HEK293 (cell line): ENCODE results near the gene STRIP1.

ENCODE experiments used
- CTCF ChIA-PET: fragments of 350-600 bp; formaldehyde crosslinking; extraction: SDS; loops from one replicate; lab custom pipeline; 2021; ENCODE audit warnings: antibody characterized with exemption; lab: Yijun Ruan, JAX
- POLR2A ChIA-PET: fragments of 300-600 bp; formaldehyde crosslinking; extraction: SDS; loops from one replicate; lab custom pipeline; 2020; ENCODE audit warnings: antibody characterized with exemption, inconsistent platforms; lab: Yijun Ruan, JAX
- H3K27ac ChIP-seq: fragments of 200-500 bp; sonication (Bioruptor generic); 2 replicates; pipeline ENCODE4 v1.5.1; 2014; ENCODE audit warnings: low read depth, low read length, control low read depth, inconsistent platforms; ENCODE audit errors: extremely low read depth
- H3K36me3 ChIP-seq, 2 experiments: fragments of 200-500 bp in 1 of 2; sonication (Bioruptor generic) in 1 of 2; 1 replicate in 1 of 2; 2 replicates in 1 of 2; pipeline ENCODE4 v1.5.1; 2014 to 2017; ENCODE audit warnings: inconsistent platforms in 2 of 2, low read length in 2 of 2; ENCODE audit not compliant: control insufficient read depth in 2 of 2, insufficient read depth in 1 of 2
- H3K4me1 ChIP-seq: fragments of 200-500 bp; sonication (Bioruptor generic); 2 replicates; pipeline ENCODE4 v1.5.1; 2014; ENCODE audit warnings: mild to moderate bottlenecking, low read length, inconsistent platforms; ENCODE audit not compliant: control insufficient read depth, insufficient read depth
- H3K4me3 ChIP-seq: 2 replicates; pipeline ENCODE4 v1.5.1; 2011; ENCODE audit warnings: low read depth, mild to moderate bottlenecking, control low read depth, low read length, moderate library complexity
- H3K9me3 ChIP-seq: fragments of 200-500 bp; sonication (Bioruptor generic); 2 replicates; pipeline ENCODE4 v1.5.1; 2014; ENCODE audit warnings: low read depth, low read length, inconsistent platforms; ENCODE audit not compliant: control insufficient read depth, insufficient read depth
- BCL11B ChIP-seq: fragments of 450-650 bp; formaldehyde crosslinking; IDR thresholded peaks from 2 replicates; pipeline ENCODE4 v1.5.1; 2016; ENCODE audit warnings: low read depth, missing biosample characterization, missing genetic modification characterization
- EGR2 ChIP-seq: fragments of 450-650 bp; formaldehyde crosslinking; IDR thresholded peaks from 2 replicates; pipeline ENCODE4 v1.5.1; 2016; ENCODE audit warnings: low read depth, missing biosample characterization, missing genetic modification characterization
- GLIS2 ChIP-seq: fragments of 450-650 bp; formaldehyde crosslinking; IDR thresholded peaks from 2 replicates; pipeline ENCODE4 v1.5.1; 2016; ENCODE audit warnings: missing biosample characterization, missing genetic modification characterization
- OVOL3 ChIP-seq: fragments of 450-650 bp; formaldehyde crosslinking; IDR thresholded peaks from 2 replicates; pipeline ENCODE4 v1.5.1; 2016; ENCODE audit warnings: missing biosample characterization, missing genetic modification characterization
- REPIN1 ChIP-seq: fragments of 450-650 bp; formaldehyde crosslinking; IDR thresholded peaks from 2 replicates; pipeline ENCODE4 v1.5.1; 2017; ENCODE audit warnings: missing biosample characterization, missing genetic modification characterization, low read depth
- SCRT2 ChIP-seq: fragments of 450-650 bp; formaldehyde crosslinking; IDR thresholded peaks from 2 replicates; pipeline ENCODE4 v1.5.1; 2016; ENCODE audit warnings: missing biosample characterization, missing genetic modification characterization
- SP7 ChIP-seq: fragments of 450-650 bp; formaldehyde crosslinking; IDR thresholded peaks from 2 replicates; pipeline ENCODE4 v1.5.1; 2016; ENCODE audit warnings: missing biosample characterization, missing genetic modification characterization
- ZBTB21 ChIP-seq: fragments of 450-650 bp; formaldehyde crosslinking; IDR thresholded peaks from 2 replicates; pipeline ENCODE4 v1.5.1; 2017; ENCODE audit warnings: missing biosample characterization, missing genetic modification characterization
- ZBTB26 ChIP-seq: fragments of 450-650 bp; formaldehyde crosslinking; optimal IDR thresholded peaks from 2 replicates; pipeline ENCODE3; 2016; ENCODE audit warnings: missing biosample characterization, mild to moderate bottlenecking, missing genetic modification characterization
- ZFHX2 ChIP-seq: fragments of 450-650 bp; formaldehyde crosslinking; conservative IDR thresholded peaks from 2 replicates; pipeline ENCODE4 v1.5.1; 2016; ENCODE audit warnings: missing biosample characterization, missing genetic modification characterization
- ZNF169 ChIP-seq: fragments of 450-650 bp; formaldehyde crosslinking; IDR thresholded peaks from 2 replicates; pipeline ENCODE4 v1.5.1; 2016; ENCODE audit warnings: missing biosample characterization, missing genetic modification characterization
- ZNF530 ChIP-seq: fragments of 450-650 bp; formaldehyde crosslinking; IDR thresholded peaks from 2 replicates; pipeline ENCODE4 v1.5.1; 2016; ENCODE audit warnings: low read depth, missing biosample characterization, missing genetic modification characterization
- ZNF580 ChIP-seq: fragments of 450-650 bp; formaldehyde crosslinking; IDR thresholded peaks from 2 replicates; pipeline ENCODE4 v1.5.1; 2016; ENCODE audit warnings: missing biosample characterization, missing genetic modification characterization
- ZNF76 ChIP-seq: fragments of 450-650 bp; formaldehyde crosslinking; IDR thresholded peaks from 2 replicates; pipeline ENCODE4; 2016; ENCODE audit warnings: low read depth, missing biosample characterization, missing genetic modification characterization, borderline replicate concordance
- ZSCAN30 ChIP-seq: fragments of 450-650 bp; IDR thresholded peaks from 2 replicates; pipeline ENCODE4 v1.5.1; 2018; ENCODE audit warnings: missing biosample characterization, mild to moderate bottlenecking, missing genetic modification characterization, moderate library complexity
- TF ChIP-seq, protein P1 (sequence below): fragments of 450-650 bp; formaldehyde crosslinking; IDR thresholded peaks from 2 replicates; pipeline ENCODE4 v1.5.1; 2016; ENCODE audit warnings: missing biosample characterization, missing genetic modification characterization
- TF ChIP-seq, protein P2 (sequence below): sonication (generic); formaldehyde crosslinking; IDR thresholded peaks from 2 replicates; pipeline ENCODE4 v1.8.1; 2022; ENCODE audit warnings: mild to moderate bottlenecking, moderate library complexity, missing genetic modification reagents
- TF ChIP-seq, protein P3 (sequence below): fragments of 450-650 bp; formaldehyde crosslinking; IDR thresholded peaks from 2 replicates; pipeline ENCODE4 v1.5.1; 2016; ENCODE audit warnings: missing biosample characterization, missing genetic modification characterization

Gene STRIP1

GRCh38 chr1:110056776-110057175, 22.4 kb downstream of the STRIP1 start:
- H3K4me3 ChIP-seq = no peak overlapping the region
- H3K36me3 ChIP-seq = peaks cover 6 to 98% of the 10 kb centered on the region in 2 experiments
- ChIA-PET CTCF (interaction anchor here (0.8 to 8.6 kb wide), 6 partner anchors 10 to 60 kb away, joined by 3 to 92 read pairs (median 8); no protein-coding TSS in a partner anchor), POLR2A (no interaction called here)
- H3K9me3 ChIP-seq = no peaks in the 10 kb centered on the region
- no peaks in the 10 kb centered on the region for H3K4me1 ChIP-seq
- TF ChIP-seq ZNF580 (tag by site-specific recombination) (no peak), SCRT2 (tag by site-specific recombination) (no peak), OVOL3 (tag by site-specific recombination) (no peak), GLIS2 (tag by site-specific recombination) (no peak), ZNF169 (tag by site-specific recombination) (no peak), ZBTB21 (tag by site-specific recombination) (no peak), ZSCAN30 (tag by site-specific recombination) (no peak), ZBTB26 (tag by site-specific recombination) (no peak), ZNF530 (tag by site-specific recombination) (no peak), REPIN1 (no peak)
- TF ChIP-seq, protein P1, sequence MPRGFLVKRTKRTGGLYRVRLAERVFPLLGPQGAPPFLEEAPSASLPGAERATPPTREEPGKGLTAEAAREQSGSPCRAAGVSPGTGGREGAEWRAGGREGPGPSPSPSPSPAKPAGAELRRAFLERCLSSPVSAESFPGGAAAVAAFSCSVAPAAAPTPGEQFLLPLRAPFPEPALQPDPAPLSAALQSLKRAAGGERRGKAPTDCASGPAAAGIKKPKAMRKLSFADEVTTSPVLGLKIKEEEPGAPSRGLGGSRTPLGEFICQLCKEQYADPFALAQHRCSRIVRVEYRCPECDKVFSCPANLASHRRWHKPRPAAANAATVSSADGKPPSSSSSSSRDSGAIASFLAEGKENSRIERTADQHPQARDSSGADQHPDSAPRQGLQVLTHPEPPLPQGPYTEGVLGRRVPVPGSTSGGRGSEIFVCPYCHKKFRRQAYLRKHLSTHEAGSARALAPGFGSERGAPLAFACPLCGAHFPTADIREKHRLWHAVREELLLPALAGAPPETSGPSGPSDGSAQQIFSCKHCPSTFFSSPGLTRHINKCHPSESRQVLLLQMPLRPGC = no peak
- TF ChIP-seq, protein P2, sequence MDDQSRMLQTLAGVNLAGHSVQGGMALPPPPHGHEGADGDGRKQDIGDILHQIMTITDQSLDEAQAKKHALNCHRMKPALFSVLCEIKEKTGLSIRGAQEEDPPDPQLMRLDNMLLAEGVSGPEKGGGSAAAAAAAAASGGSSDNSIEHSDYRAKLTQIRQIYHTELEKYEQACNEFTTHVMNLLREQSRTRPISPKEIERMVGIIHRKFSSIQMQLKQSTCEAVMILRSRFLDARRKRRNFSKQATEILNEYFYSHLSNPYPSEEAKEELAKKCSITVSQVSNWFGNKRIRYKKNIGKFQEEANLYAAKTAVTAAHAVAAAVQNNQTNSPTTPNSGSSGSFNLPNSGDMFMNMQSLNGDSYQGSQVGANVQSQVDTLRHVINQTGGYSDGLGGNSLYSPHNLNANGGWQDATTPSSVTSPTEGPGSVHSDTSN (CRISPR knock-in tag) = no peak
- TF ChIP-seq, protein P3, sequence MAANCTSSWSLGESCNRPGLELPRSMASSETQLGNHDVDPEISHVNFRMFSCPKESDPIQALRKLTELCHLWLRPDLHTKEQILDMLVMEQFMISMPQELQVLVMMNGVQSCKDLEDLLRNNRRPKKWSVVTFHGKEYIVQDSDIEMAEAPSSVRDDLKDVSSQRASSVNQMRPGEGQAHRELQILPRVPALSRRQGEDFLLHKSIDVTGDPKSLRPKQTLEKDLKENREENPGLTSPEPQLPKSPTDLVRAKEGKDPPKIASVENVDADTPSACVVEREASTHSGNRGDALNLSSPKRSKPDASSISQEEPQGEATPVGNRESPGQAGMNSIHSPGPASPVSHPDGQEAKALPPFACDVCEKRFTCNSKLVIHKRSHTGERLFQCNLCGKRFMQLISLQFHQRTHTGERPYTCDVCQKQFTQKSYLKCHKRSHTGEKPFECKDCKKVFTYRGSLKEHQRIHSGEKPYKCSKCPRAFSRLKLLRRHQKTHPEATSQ (tag by site-specific recombination) = no peak
- H3K27ac ChIP-seq = no peak overlapping the region

GRCh38 chr1:110057963-110058518, 23.6 kb downstream of the STRIP1 start:
- no peak overlapping the region for H3K4me3 ChIP-seq
- no peaks in the 10 kb centered on the region for H3K9me3 ChIP-seq
- TF ChIP-seq ZNF76 (tag by site-specific recombination) (no peak), EGR2 (tag by site-specific recombination) (peak; percentile 90), ZFHX2 (tag by site-specific recombination) (peak; percentile 91), BCL11B (no peak), SP7 (peak; percentile 83)
- no peak overlapping the region for H3K27ac ChIP-seq
- ChIA-PET POLR2A (no interaction called here), CTCF (interaction anchor here (1.2 to 8.6 kb wide), 4 partner anchors 9 to 55 kb away, joined by 3 to 92 read pairs (median 10); no protein-coding TSS in a partner anchor)
- H3K36me3 ChIP-seq = peaks cover 0 to 96% of the 10 kb centered on the region in 2 experiments; a peak in 2 of 3 replicates
- no peaks in the 10 kb centered on the region for H3K4me1 ChIP-seq
